ENCODE results near the gene KCNMB2.

KCNMB2 gene

GRCh38 chr3:178709051-178709450, 172.8 kb downstream of the KCNMB2 start:
- Histone ChIP-seq H3K27me3 (no peaks in the 10 kb centered on the region), H3K27ac (no peak overlapping the region), H3K4me3 (ENCODE audit: low read depth in 1 of 2, low read length in 1 of 2) (no peak overlapping the region), H3K9me3 (no peaks in the 10 kb centered on the region), H3K4me1 (ENCODE audit: control insufficient read depth in 1 of 2, insufficient read depth in 1 of 2, low read depth in 1 of 2, low read length in 1 of 2) (no peaks in the 10 kb centered on the region), H3K36me3 (no peaks in the 10 kb centered on the region)
- TF ChIP-seq, protein P1, sequence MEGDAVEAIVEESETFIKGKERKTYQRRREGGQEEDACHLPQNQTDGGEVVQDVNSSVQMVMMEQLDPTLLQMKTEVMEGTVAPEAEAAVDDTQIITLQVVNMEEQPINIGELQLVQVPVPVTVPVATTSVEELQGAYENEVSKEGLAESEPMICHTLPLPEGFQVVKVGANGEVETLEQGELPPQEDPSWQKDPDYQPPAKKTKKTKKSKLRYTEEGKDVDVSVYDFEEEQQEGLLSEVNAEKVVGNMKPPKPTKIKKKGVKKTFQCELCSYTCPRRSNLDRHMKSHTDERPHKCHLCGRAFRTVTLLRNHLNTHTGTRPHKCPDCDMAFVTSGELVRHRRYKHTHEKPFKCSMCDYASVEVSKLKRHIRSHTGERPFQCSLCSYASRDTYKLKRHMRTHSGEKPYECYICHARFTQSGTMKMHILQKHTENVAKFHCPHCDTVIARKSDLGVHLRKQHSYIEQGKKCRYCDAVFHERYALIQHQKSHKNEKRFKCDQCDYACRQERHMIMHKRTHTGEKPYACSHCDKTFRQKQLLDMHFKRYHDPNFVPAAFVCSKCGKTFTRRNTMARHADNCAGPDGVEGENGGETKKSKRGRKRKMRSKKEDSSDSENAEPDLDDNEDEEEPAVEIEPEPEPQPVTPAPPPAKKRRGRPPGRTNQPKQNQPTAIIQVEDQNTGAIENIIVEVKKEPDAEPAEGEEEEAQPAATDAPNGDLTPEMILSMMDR (IDR thresholded peaks at IDR 0.05) = no peak

DNA sequence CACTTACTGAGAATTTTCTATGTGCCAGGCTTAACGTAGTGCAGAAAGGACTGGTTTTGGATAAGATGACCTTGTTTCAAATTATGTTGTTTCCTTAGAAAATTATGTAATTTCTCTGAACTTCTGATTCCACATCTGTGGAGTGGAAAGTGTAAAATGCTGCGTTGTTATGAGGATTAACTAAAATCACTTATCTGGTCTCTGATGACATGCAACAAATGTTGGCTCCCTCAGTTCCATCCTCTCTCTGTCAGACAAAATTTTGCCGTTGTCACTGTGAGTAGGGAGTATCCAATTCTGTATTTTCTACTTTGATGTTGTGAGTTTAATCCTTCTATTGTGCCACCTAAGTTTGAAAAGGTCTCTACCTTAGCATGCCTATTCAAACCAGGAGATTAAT, 175.5 kb downstream of the KCNMB2 start:
- no peaks in the 10 kb centered on the region for H3K27me3 ChIP-seq
- H3K36me3 ChIP-seq = no peaks in the 10 kb centered on the region
- TF ChIP-seq, protein P1 (IDR thresholded peaks at IDR 0.05) = no peak
- no peaks in the 10 kb centered on the region for H3K4me1 ChIP-seq (ENCODE audit: control insufficient read depth in 1 of 2, insufficient read depth in 1 of 2, low read depth in 1 of 2, low read length in 1 of 2)
- H3K4me3 ChIP-seq (ENCODE audit: low read depth in 1 of 2, low read length in 1 of 2) = no peak overlapping the region
- H3K9me3 ChIP-seq = no peaks in the 10 kb centered on the region
- no peak overlapping the region for H3K27ac ChIP-seq

GRCh38 chr3:178712247-178712646, 176.0 kb downstream of the KCNMB2 start:
- no peak overlapping the region for H3K27ac ChIP-seq
- no peaks in the 10 kb centered on the region for H3K9me3 ChIP-seq
- TF ChIP-seq, protein P1 (IDR thresholded peaks at IDR 0.05) = no peak
- no peaks in the 10 kb centered on the region for H3K4me1 ChIP-seq (ENCODE audit: control insufficient read depth in 1 of 2, insufficient read depth in 1 of 2, low read depth in 1 of 2, low read length in 1 of 2)
- H3K27me3 ChIP-seq = no peaks in the 10 kb centered on the region
- H3K36me3 ChIP-seq = no peaks in the 10 kb centered on the region
- H3K4me3 ChIP-seq (ENCODE audit: low read depth in 1 of 2, low read length in 1 of 2) = no peak overlapping the region

- Histone ChIP-seq H3K27me3 (no peaks in the 10 kb centered on the region), H3K4me1 (ENCODE audit: control insufficient read depth in 1 of 2, insufficient read depth in 1 of 2, low read depth in 1 of 2, low read length in 1 of 2) (no peaks in the 10 kb centered on the region), H3K4me3 (ENCODE audit: low read depth in 1 of 2, low read length in 1 of 2) (no peak overlapping the region), H3K27ac (no peak overlapping the region), H3K36me3 (no peaks in the 10 kb centered on the region), H3K9me3 (no peaks in the 10 kb centered on the region)
- TF ChIP-seq, protein P1 (IDR thresholded peaks at IDR 0.05) = no peak
Observed at GRCh38 chr3:178714925-178715832, 178.9 kb downstream of the KCNMB2 start.

DNA sequence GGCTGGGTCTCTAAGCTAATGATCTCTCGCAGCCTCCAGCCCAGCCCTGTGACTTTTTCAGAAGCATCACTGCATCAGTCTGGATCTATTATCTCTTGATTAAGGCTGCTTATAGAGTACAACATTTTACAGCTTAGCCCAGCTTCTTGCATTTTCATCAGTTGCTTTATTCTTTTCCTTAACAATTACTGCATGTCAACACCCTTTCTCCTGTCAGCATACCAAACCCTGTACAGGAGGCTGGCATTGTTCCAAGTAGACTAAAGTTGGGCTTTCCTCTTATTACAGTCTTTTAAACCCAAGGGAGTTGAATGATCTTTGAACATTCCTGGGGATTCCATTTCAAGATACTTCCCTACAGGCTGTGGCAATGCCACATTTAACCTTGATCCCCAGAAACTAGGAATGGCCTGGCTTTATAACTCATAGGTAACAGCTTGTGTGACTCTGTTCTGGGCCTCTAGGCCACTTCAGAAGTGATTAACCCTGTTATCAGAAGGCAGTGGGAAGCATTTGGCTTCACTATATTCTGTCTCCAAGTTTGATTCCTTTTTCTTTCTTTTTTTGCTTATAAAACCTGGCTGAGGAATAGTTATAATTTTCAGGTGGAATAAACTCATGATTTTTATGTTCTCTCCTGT, 182.9 kb downstream of the KCNMB2 start:
- H3K4me3 ChIP-seq (ENCODE audit: low read depth in 1 of 2, low read length in 1 of 2) = no peak overlapping the region
- no peaks in the 10 kb centered on the region for H3K27me3 ChIP-seq
- no peaks in the 10 kb centered on the region for H3K4me1 ChIP-seq (ENCODE audit: control insufficient read depth in 1 of 2, insufficient read depth in 1 of 2, low read depth in 1 of 2, low read length in 1 of 2)
- H3K9me3 ChIP-seq = no peaks in the 10 kb centered on the region
- TF ChIP-seq, protein P1 (IDR thresholded peaks at IDR 0.05) = no peak
- H3K36me3 ChIP-seq = no peaks in the 10 kb centered on the region
- H3K27ac ChIP-seq = no peak overlapping the region
